Body of pancreas (tissue), 4 donors: ENCODE data around the gene NOCT.
"Not testable (repeated sequence)": the region's sequence is repeated elsewhere in the genome, so short reads cannot be mapped to it uniquely, and the experiment has no call there.

Source experiments
- CTCF ChIP-seq, 7 experiments: fragments of 450-650 bp in 4 of 7; fragments of 200-600 bp in 3 of 7; sonication (generic) in 3 of 7; IDR thresholded peaks; one replicate each; pipeline ENCODE4 v1.5.1; 2016 to 2019; ENCODE audit warnings: antibody characterized with exemption in 7 of 7
- POLR2A ChIP-seq, 3 donors: fragments of 450-650 bp; IDR thresholded peaks; one replicate each; pipeline ENCODE4 v1.6.1; 2016; ENCODE audit warnings: antibody characterized with exemption in 3 of 3, mild to moderate bottlenecking in 2 of 3

DNA sequence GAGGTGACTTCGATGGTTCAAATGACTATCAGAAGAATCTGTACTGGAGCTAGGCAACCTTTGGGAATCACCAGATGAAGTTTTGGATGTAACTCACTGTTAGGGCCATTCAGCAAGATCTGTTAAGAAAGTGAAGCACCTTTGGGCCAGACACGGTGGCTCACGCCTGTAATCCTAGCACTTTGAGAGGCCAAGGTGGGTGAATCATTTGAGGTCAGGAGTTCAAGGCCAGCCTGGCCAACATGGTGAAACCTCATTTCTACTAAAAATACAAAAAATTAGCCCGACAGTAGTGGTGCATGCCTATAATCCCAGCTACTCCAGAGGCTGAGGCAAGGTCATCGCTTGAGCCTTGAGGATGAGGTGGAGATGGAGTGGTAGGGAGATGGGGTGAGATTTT lies 15.4 kb upstream of the NOCT start:
- TF ChIP-seq POLR2A, CTCF (IDR thresholded peaks at IDR 0.05): not testable (repeated sequence)
